Thoracic aorta (tissue), 2 donors: ENCODE results near the gene POFUT1. TPM values are rescaled to one million over a fixed set of nuclear protein-coding genes. Genes with fewer than 3 reads are reported as not detected.
"Not testable (repeated sequence)": the region's sequence is repeated elsewhere in the genome, so short reads cannot be mapped to it uniquely, and the experiment has no call there.

Experiments
- ATAC-seq: fragments of 150-250 bp; one replicate; pipeline ENCODE4 v1.8.0; 2017; ENCODE audit warnings: low read depth; ENCODE audit not compliant: insufficient number of reproducible peaks, low FRiP score
- DNase-seq: peaks from one replicate; pipeline ENCODE4 v3.0.0-alpha.2; 2020; ENCODE audit warnings: low spot score
- H3K27ac ChIP-seq, 2 donors: fragments of 200-600 bp; sonication (generic); 1 replicate in 1 of 2; 2 replicates in 1 of 2; pipeline ENCODE4 v1.5.1; 2016; ENCODE audit warnings: mild to moderate bottlenecking in 2 of 2, moderate library complexity in 2 of 2
- H3K27me3 ChIP-seq: fragments of 200-600 bp; sonication (generic); replicated peaks from 2 replicates; pipeline ENCODE4 v1.6.0; 2016; ENCODE audit warnings: mild to moderate bottlenecking; ENCODE audit not compliant: insufficient read depth
- H3K36me3 ChIP-seq: fragments of 200-600 bp; sonication (generic); one replicate; pipeline ENCODE4 v1.5.1; 2016
- H3K4me1 ChIP-seq, 2 donors: fragments of 200-600 bp; sonication (generic); 1 replicate in 1 of 2; 2 replicates in 1 of 2; pipeline versions ENCODE4 v1.5.1 to v1.6.0; 2016; ENCODE audit warnings: low read depth in 2 of 2, mild to moderate bottlenecking in 1 of 2; ENCODE audit not compliant: control insufficient read depth in 1 of 2
- H3K4me3 ChIP-seq: fragments of 200-600 bp; sonication (generic); 2 replicates; pipeline ENCODE4 v1.5.1; 2016; ENCODE audit warnings: mild to moderate bottlenecking
- H3K9me3 ChIP-seq: fragments of 200-600 bp; sonication (generic); 2 replicates; pipeline ENCODE4 v1.5.1; 2016
- total RNA-seq, 2 donors: library from RNA; depleted of rRNA; stranded (reverse); fragments of >200 nt; gene quantifications; one replicate each; pipeline versions ENCODE4 v1.1.0 to v1.2.3, GENCODE V29; 2016
- TF ChIP-seq, protein P1 (sequence below): fragments of 200-600 bp; sonication (generic); IDR thresholded peaks from one replicate; pipeline ENCODE4 v1.5.1; 2019; ENCODE audit warnings: antibody characterized with exemption

Gene POFUT1
- total RNA-seq, 2 donors from 2014 or later, result 30.8 to 37.1 TPM

DNA sequence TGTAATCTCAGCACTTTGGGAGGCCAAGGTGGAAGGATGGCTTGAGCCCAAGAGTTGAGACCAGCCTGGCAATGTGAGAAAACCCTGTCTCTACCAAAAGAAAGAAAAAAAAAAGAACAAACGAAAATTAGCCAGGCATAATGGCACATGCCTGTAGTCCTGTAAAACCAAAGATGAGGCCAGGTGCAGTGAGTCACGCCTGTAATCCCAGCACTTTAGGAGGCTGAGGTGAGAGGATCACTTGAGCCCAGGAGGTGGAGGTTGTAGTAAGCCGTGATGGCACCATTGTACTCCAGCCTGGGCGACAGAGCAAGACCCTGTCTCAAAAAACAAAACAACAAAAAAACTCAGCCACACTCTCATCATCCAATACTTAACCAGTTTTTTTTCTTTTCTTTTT, 37.3 kb downstream of the POFUT1 start:
- H3K4me3 ChIP-seq, result no peak overlapping the region
- H3K27ac ChIP-seq, result no peak overlapping the region
- no peaks in the 10 kb centered on the region for H3K27me3 ChIP-seq
- ATAC-seq, result no peak
- no peaks in the 10 kb centered on the region for H3K9me3 ChIP-seq
- no peaks in the 10 kb centered on the region for H3K4me1 ChIP-seq
- no peak for DNase-seq
- TF ChIP-seq, protein P1, sequence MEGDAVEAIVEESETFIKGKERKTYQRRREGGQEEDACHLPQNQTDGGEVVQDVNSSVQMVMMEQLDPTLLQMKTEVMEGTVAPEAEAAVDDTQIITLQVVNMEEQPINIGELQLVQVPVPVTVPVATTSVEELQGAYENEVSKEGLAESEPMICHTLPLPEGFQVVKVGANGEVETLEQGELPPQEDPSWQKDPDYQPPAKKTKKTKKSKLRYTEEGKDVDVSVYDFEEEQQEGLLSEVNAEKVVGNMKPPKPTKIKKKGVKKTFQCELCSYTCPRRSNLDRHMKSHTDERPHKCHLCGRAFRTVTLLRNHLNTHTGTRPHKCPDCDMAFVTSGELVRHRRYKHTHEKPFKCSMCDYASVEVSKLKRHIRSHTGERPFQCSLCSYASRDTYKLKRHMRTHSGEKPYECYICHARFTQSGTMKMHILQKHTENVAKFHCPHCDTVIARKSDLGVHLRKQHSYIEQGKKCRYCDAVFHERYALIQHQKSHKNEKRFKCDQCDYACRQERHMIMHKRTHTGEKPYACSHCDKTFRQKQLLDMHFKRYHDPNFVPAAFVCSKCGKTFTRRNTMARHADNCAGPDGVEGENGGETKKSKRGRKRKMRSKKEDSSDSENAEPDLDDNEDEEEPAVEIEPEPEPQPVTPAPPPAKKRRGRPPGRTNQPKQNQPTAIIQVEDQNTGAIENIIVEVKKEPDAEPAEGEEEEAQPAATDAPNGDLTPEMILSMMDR, result no peak
- no peaks in the 10 kb centered on the region for H3K36me3 ChIP-seq

GRCh38 chr20:32246208-32246607, 38.5 kb downstream of the POFUT1 start:
- H3K36me3 ChIP-seq, H3K27ac ChIP-seq, H3K27me3 ChIP-seq, H3K4me1 ChIP-seq, ATAC-seq, DNase-seq, H3K9me3 ChIP-seq, H3K4me3 ChIP-seq: not testable (repeated sequence)

DNA sequence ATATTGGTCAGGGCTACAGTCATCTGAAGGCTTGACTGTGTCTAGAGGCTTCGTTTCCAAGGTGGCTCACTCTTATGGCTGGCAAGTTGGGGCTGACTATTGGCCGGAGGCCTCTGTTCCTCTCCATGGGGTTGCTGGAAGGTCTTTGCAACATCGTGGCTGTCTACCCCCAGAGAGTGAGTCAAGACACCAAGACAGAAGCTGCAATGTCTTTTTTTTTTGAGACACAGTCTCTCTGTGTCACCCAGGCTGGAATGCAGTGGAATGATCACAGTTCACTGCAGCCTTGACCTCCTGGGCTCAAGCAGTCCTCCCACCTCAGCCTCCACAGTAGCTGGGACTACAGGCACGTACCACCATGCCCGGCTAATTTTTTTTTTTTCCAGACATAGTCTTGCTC, 40.4 kb downstream of the POFUT1 start:
- Histone ChIP-seq H3K9me3 (no peaks in the 10 kb centered on the region), H3K27me3 (no peaks in the 10 kb centered on the region), H3K4me1 (no peaks in the 10 kb centered on the region), H3K36me3 (no peaks in the 10 kb centered on the region), H3K4me3 (no peak overlapping the region), H3K27ac (no peak overlapping the region)
- ATAC-seq (no peak), DNase-seq (no peak)
- TF ChIP-seq, protein P1, result no peak

DNA sequence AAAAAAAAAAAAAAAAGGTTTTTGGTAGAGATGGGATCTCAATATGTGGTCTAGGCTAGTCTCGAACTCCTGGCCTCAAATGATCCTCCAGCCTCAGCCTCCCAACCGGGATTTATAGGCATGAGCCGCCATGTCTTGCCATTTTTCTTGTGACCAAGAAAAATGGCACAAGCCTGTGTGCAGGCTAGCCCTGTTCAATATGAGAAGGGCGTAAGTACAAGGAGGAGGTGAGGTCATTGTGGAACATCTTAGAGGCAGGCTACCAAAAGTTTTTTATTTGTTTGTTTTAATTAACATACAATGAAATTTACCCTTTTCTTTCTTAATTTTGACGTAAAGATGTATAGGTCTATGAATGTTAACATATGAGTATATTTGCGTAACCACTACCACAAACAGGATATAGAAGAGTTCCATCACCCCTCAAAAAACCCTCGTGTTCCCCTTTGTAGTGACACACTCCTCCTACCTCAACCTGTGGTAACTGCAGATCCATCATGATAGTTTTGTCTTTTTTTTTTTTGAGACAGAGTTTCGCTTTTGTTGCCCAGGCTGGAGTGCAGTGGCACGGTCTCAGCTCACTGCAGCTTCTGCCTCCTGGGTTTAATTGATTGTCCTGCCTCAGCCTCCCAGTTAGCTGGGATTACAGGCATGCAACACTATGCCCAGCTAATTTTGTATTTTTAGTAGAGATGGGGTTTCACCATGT, 41.5 kb downstream of the POFUT1 start:
- Histone ChIP-seq H3K36me3 (no peaks in the 10 kb centered on the region), H3K27me3 (no peaks in the 10 kb centered on the region), H3K27ac (no peak overlapping the region), H3K4me3 (no peak overlapping the region), H3K4me1 (no peaks in the 10 kb centered on the region), H3K9me3 (no peaks in the 10 kb centered on the region)
- DNase-seq, result no peak
- TF ChIP-seq, protein P1, result no peak
- ATAC-seq, result no peak

GRCh38 chr20:32251470-32251869, 43.8 kb downstream of the POFUT1 start:
- H3K4me3 ChIP-seq, result no peak overlapping the region
- no peak overlapping the region for H3K27ac ChIP-seq
- H3K4me1 ChIP-seq, result no peaks in the 10 kb centered on the region
- ATAC-seq (no peak), DNase-seq (no peak)
- H3K27me3 ChIP-seq, result no peaks in the 10 kb centered on the region
- TF ChIP-seq, protein P1, result no peak
- no peaks in the 10 kb centered on the region for H3K36me3 ChIP-seq
- H3K9me3 ChIP-seq, result no peaks in the 10 kb centered on the region

- no peaks in the 10 kb centered on the region for H3K36me3 ChIP-seq
These were observed 44.5 kb downstream of the POFUT1 start for GRCh38 chr20:32252189-32252588.

GRCh38 chr20:32260973-32261372, 53.3 kb downstream of the POFUT1 start:
- not testable (repeated sequence) for H3K36me3 ChIP-seq, DNase-seq, H3K27ac ChIP-seq, H3K27me3 ChIP-seq, H3K9me3 ChIP-seq, H3K4me1 ChIP-seq, H3K4me3 ChIP-seq, ATAC-seq

More at GRCh38 chr20:32252189-32252588, 44.5 kb downstream of the POFUT1 start:
- Histone ChIP-seq H3K4me3 (no peak overlapping the region), H3K27ac (no peak overlapping the region), H3K9me3 (no peaks in the 10 kb centered on the region), H3K27me3 (no peaks in the 10 kb centered on the region), H3K4me1 (no peaks in the 10 kb centered on the region)
- DNase-seq (no peak), ATAC-seq (no peak)
- TF ChIP-seq, protein P1, result no peak
